MM.1S (cell line): ENCODE results near the gene COL5A2.

Experiments used
- CTCF ChIP-seq: fragments of 300-600 bp; sonication (generic); IDR thresholded peaks from 2 replicates; pipeline ENCODE4 v1.5.1; 2016; ENCODE audit warnings: antibody characterized with exemption, low read length, mixed read lengths
- EZH2 ChIP-seq: fragments of 300-600 bp; sonication (generic); optimal IDR thresholded peaks from 2 replicates; pipeline ENCODE3; 2017; ENCODE audit warnings: low read depth, mild to moderate bottlenecking, antibody characterized with exemption, low read length, mixed read lengths
- EZH2phosphoT487 ChIP-seq: fragments of 300-600 bp; sonication (generic); IDR thresholded peaks from 2 replicates; pipeline ENCODE4 v1.6.1; 2018; ENCODE audit warnings: antibody characterized with exemption, low read length

- no peak for TF ChIP-seq CTCF
- no peak for TF ChIP-seq EZH2phosphoT487
- TF ChIP-seq EZH2 = no peak
Observed at GRCh38 chr2:189086250-189086649, 93.3 kb downstream of the COL5A2 start.
